C4-2B (cell line): ENCODE results near the gene OR52E8.

ENCODE experiments used
- ZFX ChIP-seq: fragments of 450-650 bp; IDR thresholded peaks from 2 replicates; pipeline ENCODE4 v1.6.1; 2017
- TF ChIP-seq, protein P1 (sequence below): fragments of 450-650 bp; conservative IDR thresholded peaks from 2 replicates; pipeline ENCODE4 v1.5.1; 2017; ENCODE audit warnings: mild to moderate bottlenecking

DNA sequence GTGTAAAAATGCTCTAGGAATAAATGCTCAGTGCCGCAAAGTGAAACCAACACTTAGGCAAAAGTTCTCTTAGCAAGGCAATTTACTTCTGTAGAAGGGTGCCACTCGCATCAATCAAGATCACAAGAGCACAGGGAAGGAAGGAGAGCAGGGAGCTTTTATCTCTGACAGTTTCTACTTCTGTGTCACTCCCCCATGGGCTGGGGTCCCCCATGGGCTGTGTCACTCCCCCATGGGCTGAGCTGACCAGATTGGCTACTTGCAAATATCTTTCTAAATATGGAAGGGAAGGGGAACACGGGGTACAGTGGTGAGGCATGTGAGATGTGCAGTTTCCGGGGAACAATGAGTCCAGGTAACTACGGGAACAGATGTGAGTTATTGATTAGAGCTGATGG, 48.4 kb downstream of the OR52E8 start:
- TF ChIP-seq, protein P1, sequence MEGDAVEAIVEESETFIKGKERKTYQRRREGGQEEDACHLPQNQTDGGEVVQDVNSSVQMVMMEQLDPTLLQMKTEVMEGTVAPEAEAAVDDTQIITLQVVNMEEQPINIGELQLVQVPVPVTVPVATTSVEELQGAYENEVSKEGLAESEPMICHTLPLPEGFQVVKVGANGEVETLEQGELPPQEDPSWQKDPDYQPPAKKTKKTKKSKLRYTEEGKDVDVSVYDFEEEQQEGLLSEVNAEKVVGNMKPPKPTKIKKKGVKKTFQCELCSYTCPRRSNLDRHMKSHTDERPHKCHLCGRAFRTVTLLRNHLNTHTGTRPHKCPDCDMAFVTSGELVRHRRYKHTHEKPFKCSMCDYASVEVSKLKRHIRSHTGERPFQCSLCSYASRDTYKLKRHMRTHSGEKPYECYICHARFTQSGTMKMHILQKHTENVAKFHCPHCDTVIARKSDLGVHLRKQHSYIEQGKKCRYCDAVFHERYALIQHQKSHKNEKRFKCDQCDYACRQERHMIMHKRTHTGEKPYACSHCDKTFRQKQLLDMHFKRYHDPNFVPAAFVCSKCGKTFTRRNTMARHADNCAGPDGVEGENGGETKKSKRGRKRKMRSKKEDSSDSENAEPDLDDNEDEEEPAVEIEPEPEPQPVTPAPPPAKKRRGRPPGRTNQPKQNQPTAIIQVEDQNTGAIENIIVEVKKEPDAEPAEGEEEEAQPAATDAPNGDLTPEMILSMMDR = no peak
- no peak for TF ChIP-seq ZFX
